ENCODE results near the gene KRT15. TPM values are rescaled to one million over a fixed set of nuclear protein-coding genes. Genes with fewer than 3 reads are reported as not detected.

KRT15 gene
- total RNA-seq, 1 donor from 2014 or later: not detected

DNA sequence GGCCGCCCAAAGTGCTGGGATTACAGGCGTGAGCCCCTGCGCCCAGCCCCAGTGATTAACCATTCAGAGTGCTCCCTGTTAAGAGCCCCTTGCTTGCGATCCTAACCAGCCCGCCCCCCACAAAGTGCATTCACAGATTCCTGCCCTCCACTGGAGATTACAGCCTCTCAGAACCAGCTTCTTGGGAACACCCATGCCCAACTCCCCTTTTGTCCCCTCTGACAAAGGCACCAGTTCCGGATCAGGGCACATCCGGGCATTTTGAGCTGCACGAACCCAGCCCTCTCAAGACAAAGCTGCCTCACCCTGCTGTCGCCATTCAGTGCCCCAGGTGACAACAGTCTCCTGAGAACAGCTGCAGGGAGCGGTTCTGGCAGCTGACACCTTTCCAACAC, 10.3 kb upstream of the KRT15 start:
- no peak for DNase-seq (ENCODE audit: low spot score in 2 of 2)
- no peak for FAIRE-seq

DNA sequence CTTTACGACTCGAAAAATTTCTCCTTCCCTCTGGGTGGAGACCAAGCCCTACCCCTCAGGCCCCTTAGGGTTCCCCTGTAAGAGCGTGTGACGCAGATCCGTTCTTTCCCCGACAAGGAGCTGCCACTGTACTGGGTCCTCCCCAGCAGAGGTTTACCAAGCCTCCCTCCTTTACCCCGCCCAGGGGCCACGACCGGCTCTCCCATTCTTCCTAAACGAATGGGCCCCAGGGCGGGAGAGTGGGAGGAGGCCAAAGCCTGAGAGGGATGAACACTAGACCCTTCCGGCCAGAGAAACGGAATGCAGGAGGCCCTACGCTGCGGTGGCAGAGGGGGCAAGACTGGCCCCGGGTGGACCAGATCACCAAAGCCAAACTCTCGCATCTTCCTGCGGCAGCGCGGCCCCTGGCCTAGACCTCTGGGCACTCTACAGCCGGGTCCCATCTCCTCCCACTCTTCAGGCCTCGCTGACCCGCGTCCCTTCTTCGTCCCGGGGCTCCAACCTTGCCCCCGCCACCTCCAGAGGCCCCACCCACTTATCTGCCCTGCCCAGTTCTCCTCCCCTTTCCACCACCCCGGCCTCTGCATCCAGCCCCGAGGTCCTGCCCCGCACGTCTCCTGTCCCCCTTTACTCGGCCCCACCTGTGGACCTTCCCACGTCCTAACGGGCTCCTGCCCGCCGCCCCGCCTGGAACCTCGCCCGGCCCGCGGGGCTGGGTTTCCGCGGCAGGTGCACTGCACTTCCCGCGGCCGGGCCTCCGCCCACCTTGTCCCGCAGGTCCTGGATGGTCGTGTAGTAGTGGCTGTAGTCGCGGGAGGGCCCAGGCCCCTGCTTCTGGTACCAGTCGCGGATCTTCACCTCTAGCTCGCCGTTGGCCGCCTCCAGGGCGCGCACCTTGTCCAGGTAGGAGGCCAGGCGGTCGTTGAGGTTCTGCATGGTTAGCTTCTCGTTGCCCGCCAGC, 8.7 kb upstream of the KRT15 start:
- DNase-seq (ENCODE audit: low spot score in 2 of 2) (no peak), FAIRE-seq (no peak)

DNA sequence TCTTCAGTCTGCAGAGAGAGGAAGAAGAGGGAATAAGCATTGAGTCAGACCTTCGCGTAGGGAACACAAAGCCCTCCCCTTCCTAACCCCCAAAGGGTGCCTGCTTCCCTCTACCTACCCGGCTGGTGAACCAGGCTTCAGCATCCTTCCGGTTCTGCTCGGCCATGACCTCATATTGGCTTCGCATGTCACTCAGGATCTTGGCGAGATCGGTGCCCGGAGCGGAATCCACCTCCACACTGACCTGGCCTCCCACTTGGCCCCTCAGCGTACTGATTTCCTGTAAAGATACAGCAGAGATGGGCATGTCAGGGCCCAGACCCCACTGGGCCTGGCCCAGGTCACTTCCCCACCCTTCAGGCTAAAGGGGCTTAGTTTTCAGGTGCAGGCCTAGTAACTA, 5.6 kb upstream of the KRT15 start:
- DNase-seq (ENCODE audit: low spot score in 2 of 2): no peak
- no peak for FAIRE-seq

DNA sequence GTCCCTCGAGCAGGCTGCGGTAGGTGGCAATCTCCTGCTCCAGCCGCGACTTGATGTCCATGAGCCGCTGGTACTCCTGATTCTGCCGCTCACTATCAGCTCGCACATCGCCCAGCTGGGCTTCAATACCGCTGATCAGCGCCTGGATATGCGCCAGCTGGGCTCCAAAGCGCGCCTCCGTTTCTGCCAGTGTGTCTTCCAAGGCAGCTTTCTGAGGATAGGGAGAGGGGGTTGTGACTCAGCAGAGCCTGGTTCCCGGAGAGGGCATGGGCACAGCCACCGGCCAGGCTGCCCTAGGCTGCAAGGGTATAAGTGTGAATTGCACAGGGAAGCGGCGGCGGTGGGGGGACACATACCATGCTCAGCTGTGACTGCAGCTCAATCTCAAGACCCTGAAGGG, 5.1 kb upstream of the KRT15 start:
- FAIRE-seq (no peak), DNase-seq (ENCODE audit: low spot score in 2 of 2) (no peak)

DNA sequence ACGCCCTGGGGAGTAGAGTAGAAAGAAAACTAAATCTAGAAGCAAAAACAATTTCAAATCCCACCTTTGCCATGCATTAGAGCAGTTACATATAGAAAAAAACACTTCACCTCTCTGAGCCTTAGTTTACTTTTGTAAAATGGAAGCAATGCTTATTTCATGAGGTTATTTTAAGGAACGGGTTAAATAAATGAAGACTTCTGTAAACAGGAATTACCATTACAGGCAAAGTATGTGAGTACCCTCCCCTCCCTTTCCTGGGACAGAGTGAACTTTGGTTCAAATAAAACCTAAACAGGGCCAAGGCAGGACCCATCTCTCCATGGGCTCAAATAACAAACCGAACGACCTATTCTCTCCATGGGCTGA, 4.5 kb upstream of the KRT15 start:
- FAIRE-seq: no peak
- no peak for DNase-seq (ENCODE audit: low spot score in 2 of 2)

DNA sequence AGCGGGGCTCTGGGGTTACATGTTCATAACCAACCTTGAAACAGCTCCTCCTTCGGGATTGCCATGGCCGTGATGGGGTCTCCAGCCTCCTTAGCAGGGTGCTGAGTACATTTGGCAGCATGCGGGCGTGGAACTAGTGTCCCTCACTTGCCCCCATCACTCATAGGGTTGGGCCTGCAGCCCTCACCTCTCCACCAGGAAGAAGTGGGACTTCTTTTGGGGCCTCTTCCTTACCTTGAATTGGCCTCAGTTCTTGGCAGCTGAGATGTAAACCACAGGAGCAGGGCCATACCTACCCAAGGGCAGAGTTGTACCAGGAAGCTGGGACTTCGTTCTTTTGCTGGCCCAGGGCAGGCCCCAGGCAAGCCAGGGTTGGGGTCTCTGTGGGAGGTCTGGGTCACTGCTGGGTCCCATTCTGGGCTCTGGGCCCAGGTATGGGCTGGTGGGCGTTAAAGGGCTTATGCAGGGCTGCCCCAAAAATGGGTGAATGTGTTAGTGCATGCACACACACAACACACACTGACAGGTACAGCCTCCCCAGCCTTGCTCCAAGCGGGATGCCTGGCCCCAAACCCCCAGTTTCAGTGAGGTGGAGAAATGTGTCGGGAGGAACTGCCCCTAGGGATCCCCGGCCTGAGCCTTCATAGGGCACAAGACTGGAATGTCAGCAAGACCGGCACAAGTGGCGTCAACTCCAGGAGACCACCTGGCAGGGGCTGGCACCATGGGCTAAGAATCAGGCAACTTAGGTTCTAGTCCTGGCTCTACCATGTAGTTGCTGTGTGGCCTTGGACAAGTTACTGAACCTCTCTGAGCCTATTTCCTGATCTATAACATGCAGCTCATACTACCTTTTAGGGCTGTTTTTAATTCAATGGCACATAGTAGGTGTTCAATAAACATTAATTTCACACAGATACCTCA, 3.9 kb upstream of the KRT15 start:
- DNase-seq (ENCODE audit: low spot score in 2 of 2) (no peak), FAIRE-seq (no peak)

DNA sequence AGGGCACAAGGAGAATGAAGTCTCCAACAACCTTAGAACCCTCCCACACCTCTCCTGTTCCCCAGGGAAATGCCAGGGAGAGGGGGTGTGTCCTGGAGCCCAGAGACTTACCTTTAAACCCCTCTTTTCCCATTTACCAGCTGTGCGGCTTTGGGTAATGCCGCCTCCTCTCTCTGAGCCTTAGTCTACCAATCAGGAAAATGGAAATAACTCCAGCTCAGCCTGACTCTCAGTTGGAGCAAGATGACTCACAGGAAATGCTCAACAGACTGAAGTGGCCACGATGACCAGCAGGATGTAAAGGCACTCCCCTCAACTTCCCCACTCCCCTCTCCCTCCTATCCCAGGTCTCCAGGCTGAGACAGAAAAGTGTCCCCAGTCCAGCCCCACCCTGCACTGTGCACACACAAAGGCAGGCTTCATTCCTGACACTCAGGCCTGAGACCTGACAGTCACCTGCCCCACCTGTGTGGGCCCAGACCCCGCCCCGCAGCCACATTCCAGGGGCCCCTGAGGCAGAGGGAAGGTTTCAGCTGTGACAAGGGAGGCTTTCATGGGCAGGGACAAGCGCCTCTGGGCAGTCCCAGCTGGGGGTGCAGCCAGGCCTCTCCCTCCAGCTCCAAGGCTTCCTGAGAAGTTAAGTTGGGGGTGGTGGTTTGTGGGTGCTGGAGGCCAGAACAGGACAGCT, 3.0 kb upstream of the KRT15 start:
- no peak for DNase-seq (ENCODE audit: low spot score in 2 of 2)
- FAIRE-seq: no peak

DNA sequence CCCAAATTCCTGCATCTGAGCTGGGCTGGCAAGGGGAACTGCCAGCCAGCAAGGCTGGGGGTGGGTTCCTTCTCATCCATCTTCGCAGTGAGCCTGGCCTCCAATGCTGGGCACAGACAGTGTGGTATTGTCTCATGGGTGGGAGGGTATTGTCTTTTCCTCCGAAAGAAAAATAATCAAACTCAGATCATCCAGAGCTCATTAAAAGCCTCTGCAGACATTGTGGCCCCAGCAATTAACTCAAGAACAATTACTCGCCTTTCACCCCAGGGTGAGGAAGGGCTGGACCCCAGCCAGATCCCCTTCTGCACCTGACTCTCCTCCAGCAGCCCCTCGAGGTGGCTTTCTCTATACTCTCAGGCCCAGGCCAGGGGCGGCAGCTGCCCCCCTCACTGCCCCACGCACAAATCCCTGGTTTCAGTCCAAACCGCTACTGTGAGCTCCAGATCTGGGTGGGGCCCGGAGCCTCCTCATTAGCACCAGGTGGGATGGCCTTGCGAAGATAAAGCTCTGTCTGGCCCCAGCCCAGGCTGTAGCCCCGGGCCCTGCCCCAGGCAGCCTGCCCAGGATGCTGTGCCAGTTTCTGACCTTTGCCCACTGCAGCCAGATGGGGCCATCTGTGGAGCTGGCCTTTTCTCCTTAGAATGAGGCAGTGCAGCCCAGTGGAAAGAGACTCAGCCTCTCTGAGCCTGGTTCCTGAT, 2.3 kb upstream of the KRT15 start:
- DNase-seq (ENCODE audit: low spot score in 2 of 2): no peak
- no peak for FAIRE-seq

DNA sequence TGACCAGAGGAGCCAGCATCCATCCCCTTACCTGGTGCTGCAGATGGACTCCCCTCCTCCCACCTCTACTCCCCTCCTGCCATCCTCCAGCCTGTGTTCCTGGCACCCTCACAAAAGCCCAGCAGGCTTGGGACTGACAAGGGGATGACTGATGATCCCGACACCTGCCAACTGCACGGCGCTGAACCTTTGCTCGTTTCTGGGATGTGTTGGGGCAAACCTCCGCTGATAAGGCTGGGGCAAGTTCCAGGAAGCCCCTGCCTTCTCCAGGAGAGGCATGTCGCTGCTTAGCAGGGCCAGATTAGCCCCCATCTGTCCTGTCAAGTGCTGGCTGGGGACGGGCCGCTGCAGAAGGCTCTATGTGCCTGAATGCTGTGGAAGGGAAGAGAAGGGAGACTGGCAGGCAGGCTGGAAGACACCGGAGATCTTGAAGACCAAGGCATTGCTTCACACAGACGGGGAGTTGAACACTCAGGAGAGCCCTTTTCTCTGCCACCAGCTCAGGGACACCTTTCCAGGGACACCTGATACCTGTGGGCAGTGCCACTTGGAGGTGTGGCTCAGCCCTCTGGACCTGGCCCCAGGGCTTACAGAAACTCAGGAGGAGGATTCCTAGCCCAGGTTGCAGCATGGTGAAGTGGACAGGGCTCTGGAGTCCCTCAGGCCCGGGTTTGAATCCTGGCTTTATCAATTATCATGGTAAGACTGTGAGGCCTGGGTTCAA, 973 bp upstream of the KRT15 start:
- DNase-seq (ENCODE audit: low spot score in 2 of 2) (no peak), FAIRE-seq (no peak)

DNA sequence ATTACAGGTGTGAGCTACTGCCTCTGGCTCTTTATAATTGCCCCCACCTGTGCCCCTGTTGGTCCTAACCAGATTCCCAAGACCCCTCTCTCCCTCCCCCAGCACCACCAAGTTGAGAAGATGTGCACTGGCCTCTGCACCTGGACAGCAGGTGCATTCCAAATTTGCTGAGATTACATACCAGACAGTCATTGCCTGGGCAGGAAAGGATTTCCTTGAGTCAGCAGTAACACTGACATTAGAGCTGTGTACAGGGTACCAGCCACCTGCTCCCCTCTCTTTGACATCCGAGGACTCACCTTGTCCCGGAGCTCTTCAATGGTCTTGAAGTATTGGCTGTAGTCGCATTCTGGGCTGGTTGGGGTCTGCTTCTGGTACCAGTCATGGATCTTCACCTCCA, 659 bp downstream of the KRT15 start:
- FAIRE-seq: no peak

DNA sequence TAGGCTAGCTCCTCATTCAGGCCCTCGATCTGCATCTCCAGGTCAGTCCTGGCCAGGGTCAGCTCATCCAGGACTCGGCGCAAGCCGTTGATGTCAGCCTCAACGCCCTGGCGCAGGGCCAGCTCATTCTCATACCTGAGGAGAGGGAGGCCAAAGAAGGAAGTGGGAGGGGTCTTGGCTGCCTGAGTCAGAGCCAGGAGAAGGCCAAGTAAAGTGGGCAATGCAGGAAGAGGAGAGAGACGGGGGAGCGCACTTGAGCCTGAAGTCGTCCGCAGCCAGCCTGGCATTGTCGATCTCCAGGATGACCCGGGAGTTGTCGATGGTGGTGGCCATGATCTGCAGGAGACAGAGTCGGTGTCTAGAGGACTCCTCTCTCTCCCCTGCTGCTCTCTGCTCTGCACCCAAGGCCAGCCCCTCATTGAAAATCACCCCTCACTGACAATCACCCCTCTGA, 1.8 kb downstream of the KRT15 start:
- no peak for FAIRE-seq

More for the DNA sequence above, 659 bp downstream of the KRT15 start:
- no peak for DNase-seq (ENCODE audit: low spot score in 2 of 2)

DNA sequence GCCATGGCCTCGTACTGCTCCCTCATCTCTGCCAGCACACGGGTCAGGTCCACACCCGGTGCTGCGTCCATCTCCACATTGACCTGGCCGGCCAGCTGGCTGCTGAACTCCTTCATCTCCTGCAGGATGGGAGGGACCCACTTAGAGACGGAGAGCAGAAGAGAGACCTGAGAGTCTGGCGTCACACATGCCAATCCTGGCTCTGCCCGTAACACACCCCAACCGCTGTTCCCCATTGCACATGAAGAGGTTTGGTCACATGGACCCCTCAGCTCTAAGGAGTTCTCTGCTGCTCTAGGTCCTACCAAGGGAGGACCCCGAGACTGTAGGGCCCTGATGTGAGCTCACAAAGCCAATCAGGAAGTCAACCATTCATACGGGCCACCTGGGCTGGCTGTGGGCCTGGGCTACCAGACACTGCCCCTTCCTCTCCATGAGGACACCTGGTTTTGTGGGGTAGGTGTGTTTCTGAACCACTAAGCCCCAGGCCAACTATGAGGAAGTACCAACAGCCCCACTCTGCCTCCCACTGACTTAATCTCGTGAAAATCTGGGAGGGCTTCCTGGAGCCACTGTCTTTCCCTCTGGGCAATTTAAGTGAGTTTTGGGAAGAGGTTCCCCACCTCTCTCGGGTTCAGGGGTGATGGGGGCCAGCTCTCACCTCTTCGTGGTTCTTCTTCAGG, 2.4 kb downstream of the KRT15 start:
- FAIRE-seq: no peak
- no peak for DNase-seq (ENCODE audit: low spot score in 2 of 2)

More for the DNA sequence above, 1.8 kb downstream of the KRT15 start:
- DNase-seq (ENCODE audit: low spot score in 2 of 2): no peak

DNA sequence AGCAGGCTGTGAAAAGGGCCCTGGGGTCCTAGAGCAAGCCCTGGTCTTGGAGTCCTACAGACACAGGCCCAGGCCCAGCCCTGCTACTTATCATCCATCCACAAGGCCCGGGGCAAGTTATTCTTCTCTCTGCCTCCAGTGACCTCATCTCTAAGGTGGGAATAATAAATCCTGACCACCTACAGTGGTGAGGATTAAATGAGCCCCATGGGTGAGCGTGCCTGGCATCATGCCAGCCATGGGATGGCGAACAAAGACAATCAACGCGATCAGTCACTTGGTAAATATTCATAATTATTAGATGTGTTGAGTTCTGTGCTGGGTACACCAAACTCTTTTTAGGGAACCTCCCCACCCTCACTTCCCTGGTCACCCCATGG, 5.5 kb downstream of the KRT15 start:
- DNase-seq (ENCODE audit: low spot score in 2 of 2) (no peak), FAIRE-seq (no peak)

DNA sequence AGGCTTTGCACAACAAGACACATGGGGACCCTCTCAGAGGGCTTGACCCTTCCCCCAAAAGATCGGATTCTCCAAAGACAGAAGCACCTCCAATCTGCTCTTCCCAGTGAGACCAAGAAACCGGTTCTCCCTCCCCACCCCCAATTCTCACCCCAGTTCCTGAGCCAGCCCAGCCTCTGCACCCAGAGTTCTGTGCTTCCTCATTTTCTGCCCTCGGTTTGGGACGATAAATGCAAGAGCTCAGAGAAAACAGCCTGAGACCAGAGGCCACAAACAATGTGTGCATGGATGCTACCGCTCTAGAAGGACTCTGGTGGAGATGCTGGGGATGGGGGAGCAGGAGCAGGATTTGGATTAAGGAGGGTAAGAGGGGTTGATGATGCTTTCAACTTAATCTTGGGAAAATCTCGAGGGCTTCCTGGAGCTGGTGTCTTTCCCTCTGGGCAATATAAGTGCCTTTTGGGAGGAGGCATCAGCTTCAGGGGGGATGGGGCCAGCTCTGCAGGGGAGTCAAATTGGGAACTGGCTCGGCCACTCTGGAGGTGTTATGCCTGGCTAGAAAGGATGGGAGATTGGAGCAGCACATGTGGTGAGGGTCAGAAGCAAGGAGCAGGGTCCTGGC, 6.0 kb downstream of the KRT15 start:
- no peak for DNase-seq (ENCODE audit: low spot score in 2 of 2)
- FAIRE-seq: no peak

DNA sequence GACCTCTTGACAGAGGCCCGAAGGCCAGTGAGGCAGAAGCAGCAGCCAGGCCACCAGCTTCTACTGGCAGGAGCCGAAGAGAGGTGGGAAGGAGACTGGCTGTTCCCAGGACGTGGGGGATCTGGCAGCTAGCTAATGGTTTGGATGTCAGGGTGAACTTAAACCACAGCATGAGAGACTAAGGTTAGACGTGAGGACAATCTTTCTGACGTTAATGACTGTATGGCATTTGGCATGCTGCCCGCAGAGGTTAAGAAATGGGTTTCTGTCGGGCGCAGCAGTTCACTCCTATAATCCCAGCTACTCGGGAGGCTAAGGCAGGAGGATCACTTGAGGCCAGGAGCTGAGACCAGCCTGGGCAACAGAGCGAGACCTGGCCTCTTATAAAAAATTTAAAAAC, 7.0 kb downstream of the KRT15 start:
- FAIRE-seq (no peak), DNase-seq (ENCODE audit: low spot score in 2 of 2) (no peak)

DNA sequence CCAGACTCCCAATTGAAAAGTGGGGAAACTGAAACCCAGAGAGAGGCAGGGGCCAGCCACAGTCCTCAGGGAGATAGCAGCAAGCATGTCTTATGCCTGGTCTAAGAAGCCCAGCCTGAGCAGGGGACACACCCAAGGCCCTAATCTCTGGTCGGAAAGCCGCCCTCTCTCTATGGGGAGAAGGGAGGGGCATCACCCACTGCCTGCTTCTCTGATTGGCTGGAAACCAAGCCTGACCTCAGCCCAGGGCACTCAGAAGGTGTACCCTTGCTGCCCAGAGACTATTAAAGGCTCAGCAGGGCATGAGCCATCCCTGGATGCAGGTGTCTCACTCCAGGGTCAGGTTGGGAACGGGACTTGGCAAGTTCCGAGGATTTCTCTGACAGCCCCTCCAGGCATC, 7.6 kb downstream of the KRT15 start:
- DNase-seq (ENCODE audit: low spot score in 2 of 2) (no peak), FAIRE-seq (no peak)

DNA sequence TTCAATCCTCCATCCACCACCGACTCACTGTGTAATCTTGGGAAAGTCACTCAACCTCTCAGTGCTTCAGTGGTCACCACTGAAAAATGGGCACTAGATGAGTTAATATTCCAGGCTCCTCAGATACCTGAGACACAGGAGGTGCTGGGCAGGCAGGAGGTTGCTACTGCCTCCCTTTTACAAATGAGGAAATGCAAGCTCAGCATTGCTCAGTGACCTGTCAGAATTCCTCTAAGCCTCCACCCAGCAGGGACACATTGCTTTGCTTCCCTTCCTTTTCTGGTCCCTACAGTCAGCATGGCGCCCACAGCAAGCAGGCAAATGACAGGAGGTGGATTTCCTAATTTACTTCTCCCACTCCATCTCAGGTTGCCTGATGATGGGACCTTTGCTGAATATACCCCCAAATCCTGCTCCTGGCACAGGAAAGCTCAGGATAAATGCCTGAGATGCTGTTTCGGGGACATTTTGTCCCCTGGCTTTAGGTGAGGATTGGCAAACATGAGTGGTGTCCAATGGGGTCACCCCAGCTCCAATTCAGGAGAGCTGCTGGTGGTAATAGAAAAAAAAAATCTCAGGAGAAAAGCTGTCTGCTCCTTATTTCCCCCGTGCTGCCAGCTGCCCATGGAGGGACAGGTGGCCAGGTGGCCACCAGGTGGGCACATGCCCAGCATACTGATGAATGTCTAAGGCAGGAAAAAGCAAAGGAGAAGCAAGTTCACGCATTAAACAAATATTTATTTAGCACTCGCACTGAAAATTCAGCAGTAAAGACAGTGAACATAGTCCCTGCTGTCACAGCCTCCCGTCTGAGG, 8.2 kb downstream of the KRT15 start:
- DNase-seq (ENCODE audit: low spot score in 2 of 2): no peak
- FAIRE-seq: no peak

Data from frontal cortex (tissue), 4 donors.